Measurements from ENCODE around the gene HIPK2. TPM values are rescaled to one million over a fixed set of nuclear protein-coding genes. Genes with fewer than 3 reads are reported as not detected.

HIPK2 gene
- total RNA-seq, 2 donors from 2014 or later = 95.1 to 125 TPM

DNA sequence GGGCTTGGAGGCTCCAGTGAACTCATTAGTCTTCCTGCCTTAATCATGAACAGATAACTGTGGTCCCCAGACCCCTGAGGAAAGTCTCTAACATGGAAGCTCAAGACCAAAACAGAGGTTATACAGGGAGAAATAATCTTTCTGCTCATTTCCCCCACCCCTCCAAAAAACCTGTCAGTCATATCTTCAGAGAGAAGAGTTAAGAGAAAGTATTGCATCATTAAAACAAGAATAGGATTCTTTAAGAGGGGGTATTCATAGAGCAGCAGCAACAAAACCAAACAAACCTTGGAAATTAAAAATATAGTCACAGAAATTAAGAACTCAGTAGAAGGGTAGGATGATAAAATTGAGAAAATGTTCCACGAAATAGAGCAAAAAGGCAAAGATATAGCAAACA is 246.7 kb downstream of the HIPK2 start:
- Histone ChIP-seq H3K9me3 (ENCODE audit: control insufficient read depth, low read length) (no peaks in the 10 kb centered on the region), H3K27ac (ENCODE audit: low read depth, low read length) (no peak overlapping the region), H3K4me3 (ENCODE audit: low read length) (no peak overlapping the region), H3K27me3 (ENCODE audit: control insufficient read depth, insufficient read depth, low read length, poor library complexity, severe bottlenecking) (peaks cover 20% of the 10 kb centered on the region), H3K4me1 (ENCODE audit: control insufficient read depth, insufficient read depth, low read length) (no peaks in the 10 kb centered on the region), H3K9ac (ENCODE audit: extremely low read depth, low read length, poor library complexity, severe bottlenecking) (no peak overlapping the region), H3K36me3 (ENCODE audit: control insufficient read depth, insufficient read depth, low read length) (no peaks in the 10 kb centered on the region)
- Mint-ChIP-seq H3K4me1 (no peaks in the 10 kb centered on the region), H3K4me3 (no peak overlapping the region), H3K27me3 (ENCODE audit: insufficient read depth) (peaks cover 38% of the 10 kb centered on the region), H3K9me3 (no peaks in the 10 kb centered on the region), H3K27ac (no peak overlapping the region), H3K36me3 (ENCODE audit: low read depth) (no peaks in the 10 kb centered on the region)
- TF ChIP-seq, protein P1, sequence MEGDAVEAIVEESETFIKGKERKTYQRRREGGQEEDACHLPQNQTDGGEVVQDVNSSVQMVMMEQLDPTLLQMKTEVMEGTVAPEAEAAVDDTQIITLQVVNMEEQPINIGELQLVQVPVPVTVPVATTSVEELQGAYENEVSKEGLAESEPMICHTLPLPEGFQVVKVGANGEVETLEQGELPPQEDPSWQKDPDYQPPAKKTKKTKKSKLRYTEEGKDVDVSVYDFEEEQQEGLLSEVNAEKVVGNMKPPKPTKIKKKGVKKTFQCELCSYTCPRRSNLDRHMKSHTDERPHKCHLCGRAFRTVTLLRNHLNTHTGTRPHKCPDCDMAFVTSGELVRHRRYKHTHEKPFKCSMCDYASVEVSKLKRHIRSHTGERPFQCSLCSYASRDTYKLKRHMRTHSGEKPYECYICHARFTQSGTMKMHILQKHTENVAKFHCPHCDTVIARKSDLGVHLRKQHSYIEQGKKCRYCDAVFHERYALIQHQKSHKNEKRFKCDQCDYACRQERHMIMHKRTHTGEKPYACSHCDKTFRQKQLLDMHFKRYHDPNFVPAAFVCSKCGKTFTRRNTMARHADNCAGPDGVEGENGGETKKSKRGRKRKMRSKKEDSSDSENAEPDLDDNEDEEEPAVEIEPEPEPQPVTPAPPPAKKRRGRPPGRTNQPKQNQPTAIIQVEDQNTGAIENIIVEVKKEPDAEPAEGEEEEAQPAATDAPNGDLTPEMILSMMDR (conservative IDR thresholded peaks at IDR 0.05) = no peak
- WGBS, 2 experiments (ENCODE audit: insufficient coverage in 1 of 2, insufficient read length in 1 of 2) = 71 to 92% methylated on average over 1 of the region's 1 CpG
- DNase-seq = no peak

GRCh38 chr7:139526578-139527544 is 250.9 kb downstream of the HIPK2 start:
- Histone ChIP-seq H3K27me3 (ENCODE audit: control insufficient read depth, insufficient read depth, low read length, poor library complexity, severe bottlenecking) (peaks cover 57% of the 10 kb centered on the region), H3K9ac (ENCODE audit: extremely low read depth, low read length, poor library complexity, severe bottlenecking) (no peak overlapping the region), H3K27ac (ENCODE audit: low read depth, low read length) (no peak overlapping the region), H3K4me1 (ENCODE audit: control insufficient read depth, insufficient read depth, low read length) (peaks cover 2% of the 10 kb centered on the region), H3K9me3 (ENCODE audit: control insufficient read depth, low read length) (no peaks in the 10 kb centered on the region), H3K4me3 (ENCODE audit: low read length) (no peak overlapping the region), H3K36me3 (ENCODE audit: control insufficient read depth, insufficient read depth, low read length) (no peaks in the 10 kb centered on the region)
- no peak overlapping the region for H3K27ac Mint-ChIP-seq
- no peaks in the 10 kb centered on the region for H3K4me1 Mint-ChIP-seq
- no peak for DNase-seq
- no peaks in the 10 kb centered on the region for H3K36me3 Mint-ChIP-seq (ENCODE audit: low read depth)
- TF ChIP-seq, protein P1 (conservative IDR thresholded peaks at IDR 0.05) = no peak
- no peaks in the 10 kb centered on the region for H3K9me3 Mint-ChIP-seq
- no peak overlapping the region for H3K4me3 Mint-ChIP-seq
- WGBS, 2 experiments (ENCODE audit: insufficient coverage in 1 of 2, insufficient read length in 1 of 2) = 85 to 95% methylated on average over 4 to 8 of the region's 8 CpGs
- H3K27me3 Mint-ChIP-seq (ENCODE audit: insufficient read depth) = peaks cover 72% of the 10 kb centered on the region

DNA sequence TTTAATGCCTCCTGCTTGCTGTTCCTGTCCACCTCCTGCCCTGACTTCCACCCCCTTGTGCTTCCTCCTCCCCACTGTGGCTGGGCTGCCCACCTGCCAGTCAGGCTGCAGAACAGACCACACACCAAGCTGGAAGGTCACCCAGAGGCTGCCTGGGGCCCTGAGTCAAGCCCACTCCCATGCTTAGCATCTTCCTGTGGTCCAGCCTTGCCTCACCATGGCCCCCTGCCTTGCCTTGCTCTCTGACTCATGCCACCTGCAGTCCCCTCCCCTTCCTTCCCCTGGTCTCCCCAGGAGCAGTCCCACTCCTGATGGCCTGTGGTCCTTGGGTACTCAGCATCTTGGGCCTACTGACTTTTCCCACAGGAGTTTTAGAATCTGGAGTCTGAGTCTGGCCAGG is 252.0 kb downstream of the HIPK2 start:
- Histone ChIP-seq H3K27ac (ENCODE audit: low read depth, low read length) (no peak overlapping the region), H3K4me3 (ENCODE audit: low read length) (no peak overlapping the region), H3K9ac (ENCODE audit: extremely low read depth, low read length, poor library complexity, severe bottlenecking) (no peak overlapping the region), H3K4me1 (ENCODE audit: control insufficient read depth, insufficient read depth, low read length) (peaks cover 2% of the 10 kb centered on the region), H3K9me3 (ENCODE audit: control insufficient read depth, low read length) (no peaks in the 10 kb centered on the region), H3K36me3 (ENCODE audit: control insufficient read depth, insufficient read depth, low read length) (no peaks in the 10 kb centered on the region), H3K27me3 (ENCODE audit: control insufficient read depth, insufficient read depth, low read length, poor library complexity, severe bottlenecking) (peaks cover 67% of the 10 kb centered on the region)
- TF ChIP-seq, protein P1 (conservative IDR thresholded peaks at IDR 0.05) = no peak
- no peaks in the 10 kb centered on the region for H3K36me3 Mint-ChIP-seq (ENCODE audit: low read depth)
- H3K4me3 Mint-ChIP-seq = no peak overlapping the region
- H3K27me3 Mint-ChIP-seq (ENCODE audit: insufficient read depth) = peaks cover 76% of the 10 kb centered on the region
- H3K27ac Mint-ChIP-seq = no peak overlapping the region
- H3K4me1 Mint-ChIP-seq = no peaks in the 10 kb centered on the region
- no peak for DNase-seq
- H3K9me3 Mint-ChIP-seq = peaks cover 6% of the 10 kb centered on the region
